OCI-LY7 (cell line): ENCODE measurements around the gene MINDY4.

Experiments
- CTCF ChIP-seq: fragments of 200-600 bp; sonication (generic); conservative IDR thresholded peaks from 2 replicates; pipeline ENCODE4 v1.5.1; 2014; ENCODE audit warnings: mild to moderate bottlenecking, antibody characterized with exemption, low read length, moderate library complexity, mixed read lengths
- EZH2phosphoT487 ChIP-seq: fragments of 200-600 bp; sonication (generic); IDR thresholded peaks from 2 replicates; pipeline ENCODE4 v1.6.1; 2018; ENCODE audit warnings: low read depth, borderline replicate concordance, mild to moderate bottlenecking, mixed run types, antibody characterized with exemption, low read length, moderate library complexity, mixed read lengths

GRCh38 chr7:30866939-30867338 lies 95.7 kb downstream of the MINDY4 start:
- TF ChIP-seq EZH2phosphoT487 (no peak), CTCF (no peak)
